Mesothelial cell of epicardium (in vitro differentiated cells): Measurements from ENCODE around the gene USP38. TPM values are rescaled to one million over a fixed set of nuclear protein-coding genes. Genes with fewer than 3 reads are reported as not detected.

ENCODE experiments used
- DNase-seq, 2 experiments: peaks; one replicate each; pipeline ENCODE4 v3.0.0; 2021; ENCODE audit warnings: low spot score in 2 of 2; ENCODE audit not compliant: unreplicated experiment in 2 of 2
- H3K27ac Mint-ChIP-seq: 2 replicates; pipeline ENCODE4 v1.8.0; 2021; ENCODE audit warnings: mixed read lengths
- H3K27me3 Mint-ChIP-seq: 2 replicates; pipeline ENCODE4 v1.8.0; 2021; ENCODE audit warnings: low read depth, mixed read lengths
- H3K36me3 Mint-ChIP-seq: 2 replicates; pipeline ENCODE4 v1.8.0; 2021; ENCODE audit warnings: mixed read lengths
- H3K4me1 Mint-ChIP-seq: 2 replicates; pipeline ENCODE4 v1.8.0; 2021; ENCODE audit warnings: mixed read lengths
- H3K4me3 Mint-ChIP-seq: 2 replicates; pipeline ENCODE4 v1.8.0; 2021; ENCODE audit warnings: mild to moderate bottlenecking, moderate library complexity, mixed read lengths
- H3K9me3 Mint-ChIP-seq: 2 replicates; pipeline ENCODE4 v1.8.0; 2021; ENCODE audit warnings: mixed read lengths
- CTCF ChIP-seq: fragments of 200-600 bp; sonication (generic); IDR thresholded peaks from one replicate; pipeline ENCODE4 v1.5.0; 2021; ENCODE audit warnings: antibody characterized with exemption; ENCODE audit not compliant: unreplicated experiment
- total RNA-seq: library from RNA; stranded (reverse); gene quantifications from 3 replicates; pipeline ENCODE4 v1.2.1, GENCODE V29; 2021

USP38 gene
- total RNA-seq, 1 donor from 2014 or later = 21.1 TPM

GRCh38 chr4:143196323-143196722 lies 11.6 kb downstream of the USP38 start:
- Mint-ChIP-seq H3K27ac (no peak overlapping the region), H3K4me3 (no peak overlapping the region), H3K27me3 (no peaks in the 10 kb centered on the region), H3K36me3 (peaks cover 40% of the 10 kb centered on the region), H3K9me3 (no peaks in the 10 kb centered on the region), H3K4me1 (no peaks in the 10 kb centered on the region)
- no peak for DNase-seq
- no peak for TF ChIP-seq CTCF

- peaks cover 41% of the 10 kb centered on the region for H3K36me3 Mint-ChIP-seq
Measured at GRCh38 chr4:143199503-143199902, 14.8 kb downstream of the USP38 start.

GRCh38 chr4:143202824-143203223 lies 18.1 kb downstream of the USP38 start:
- H3K27ac Mint-ChIP-seq = no peak overlapping the region
- H3K27me3 Mint-ChIP-seq = no peaks in the 10 kb centered on the region
- no peak overlapping the region for H3K4me3 Mint-ChIP-seq
- no peaks in the 10 kb centered on the region for H3K9me3 Mint-ChIP-seq
- H3K4me1 Mint-ChIP-seq = peaks cover 2% of the 10 kb centered on the region
- no peak for DNase-seq
- no peak for TF ChIP-seq CTCF
- peaks cover 45% of the 10 kb centered on the region for H3K36me3 Mint-ChIP-seq

More at GRCh38 chr4:143199503-143199902, 14.8 kb downstream of the USP38 start:
- Mint-ChIP-seq H3K27me3 (no peaks in the 10 kb centered on the region), H3K4me1 (no peaks in the 10 kb centered on the region), H3K9me3 (no peaks in the 10 kb centered on the region), H3K27ac (no peak overlapping the region), H3K4me3 (no peak overlapping the region)
- no peak for DNase-seq
- no peak for TF ChIP-seq CTCF

GRCh38 chr4:143203577-143203976 lies 18.9 kb downstream of the USP38 start:
- no peak overlapping the region for H3K27ac Mint-ChIP-seq
- no peak for DNase-seq
- H3K27me3 Mint-ChIP-seq = no peaks in the 10 kb centered on the region
- H3K9me3 Mint-ChIP-seq = no peaks in the 10 kb centered on the region
- H3K4me1 Mint-ChIP-seq = peaks cover 2% of the 10 kb centered on the region
- peaks cover 39% of the 10 kb centered on the region for H3K36me3 Mint-ChIP-seq
- no peak overlapping the region for H3K4me3 Mint-ChIP-seq
- no peak for TF ChIP-seq CTCF

GRCh38 chr4:143207555-143207954 lies 22.8 kb downstream of the USP38 start:
- H3K36me3 Mint-ChIP-seq = peaks cover 29% of the 10 kb centered on the region
- H3K9me3 Mint-ChIP-seq = no peaks in the 10 kb centered on the region
- TF ChIP-seq CTCF = no peak

GRCh38 chr4:143212566-143212965 lies 27.8 kb downstream of the USP38 start:
- no peaks in the 10 kb centered on the region for H3K9me3 Mint-ChIP-seq
- no peaks in the 10 kb centered on the region for H3K27me3 Mint-ChIP-seq
- peak overlapping the region; percentile 50 for H3K27ac Mint-ChIP-seq
- H3K4me1 Mint-ChIP-seq = peaks cover 5% of the 10 kb centered on the region
- no peak for DNase-seq
- TF ChIP-seq CTCF = no peak
- peaks cover 14% of the 10 kb centered on the region for H3K36me3 Mint-ChIP-seq
- H3K4me3 Mint-ChIP-seq = no peak overlapping the region

More at GRCh38 chr4:143207555-143207954, 22.8 kb downstream of the USP38 start:
- no peak overlapping the region for H3K27ac Mint-ChIP-seq
- H3K4me3 Mint-ChIP-seq = no peak overlapping the region
- DNase-seq = no peak
- peaks cover 4% of the 10 kb centered on the region for H3K4me1 Mint-ChIP-seq
- no peaks in the 10 kb centered on the region for H3K27me3 Mint-ChIP-seq
